Stromal cell of bone marrow (primary cell): ENCODE data around the gene MAPK4.
"Not testable (repeated sequence)": the region's sequence is repeated elsewhere in the genome, so short reads cannot be mapped to it uniquely, and the experiment has no call there.

Experiments used
- DNase-seq: peaks from one replicate; pipeline ENCODE4 v3.0.0-alpha.2; 2012; ENCODE audit warnings: low read depth

The MAPK4 gene

DNA sequence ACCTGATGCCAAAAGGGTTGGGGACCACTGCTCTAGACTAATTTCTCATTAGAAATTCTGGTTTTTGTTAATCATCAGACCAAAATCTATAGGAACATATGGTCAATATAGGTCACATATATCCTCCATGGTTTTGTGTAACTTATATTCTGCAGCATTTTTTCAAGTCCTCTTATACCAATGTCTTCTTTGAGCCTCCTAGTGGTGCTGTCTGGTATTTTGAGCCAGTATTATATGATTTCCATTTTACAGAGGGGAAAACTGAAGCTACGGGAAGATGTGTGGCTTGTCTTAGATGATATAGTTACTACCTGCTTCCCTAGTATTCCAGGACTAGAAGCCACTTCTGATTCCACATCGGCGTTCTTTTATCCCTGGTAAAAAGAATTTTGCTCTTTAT is 13.8 kb downstream of the MAPK4 start:
- DNase-seq = no peak

DNA sequence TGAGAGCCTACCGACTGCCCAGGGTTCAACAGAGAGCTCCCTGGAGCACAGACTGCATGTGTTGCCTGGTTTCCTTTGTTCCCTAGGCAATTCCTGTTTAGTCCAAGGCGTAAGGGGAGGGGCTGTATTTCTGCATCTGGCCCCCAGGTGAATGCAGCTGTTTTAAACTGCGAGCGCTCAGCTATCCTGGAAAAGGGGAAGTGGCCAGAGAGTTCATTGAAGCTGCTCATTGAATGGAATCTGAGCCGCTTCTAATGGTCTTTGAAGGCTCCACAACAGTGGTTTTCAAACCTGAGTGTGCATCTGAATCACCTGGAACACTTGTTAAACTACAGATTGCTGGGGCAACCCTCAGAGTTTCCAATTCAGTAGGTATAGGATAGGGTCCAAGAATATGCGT is 18.1 kb downstream of the MAPK4 start:
- DNase-seq = no peak

DNA sequence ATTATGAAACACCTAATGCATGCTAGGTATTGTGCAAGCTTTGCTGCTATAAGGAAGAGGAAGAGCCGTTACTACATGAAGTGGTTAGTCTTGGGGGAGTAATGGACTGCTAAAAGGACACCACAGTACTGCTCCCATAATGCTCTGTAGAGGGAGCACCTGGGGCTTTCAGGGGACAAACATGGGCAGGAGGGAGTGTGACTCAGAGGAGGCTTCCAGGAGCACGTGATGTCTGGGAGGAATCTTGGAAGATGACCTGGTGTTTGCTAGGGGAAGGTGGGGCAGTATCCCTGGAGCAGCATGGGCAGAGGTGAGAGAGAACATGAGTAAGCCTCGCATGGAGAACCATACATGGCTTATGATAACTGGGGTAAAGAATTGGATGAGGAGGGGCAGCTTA is 18.8 kb downstream of the MAPK4 start:
- DNase-seq = no peak

DNA sequence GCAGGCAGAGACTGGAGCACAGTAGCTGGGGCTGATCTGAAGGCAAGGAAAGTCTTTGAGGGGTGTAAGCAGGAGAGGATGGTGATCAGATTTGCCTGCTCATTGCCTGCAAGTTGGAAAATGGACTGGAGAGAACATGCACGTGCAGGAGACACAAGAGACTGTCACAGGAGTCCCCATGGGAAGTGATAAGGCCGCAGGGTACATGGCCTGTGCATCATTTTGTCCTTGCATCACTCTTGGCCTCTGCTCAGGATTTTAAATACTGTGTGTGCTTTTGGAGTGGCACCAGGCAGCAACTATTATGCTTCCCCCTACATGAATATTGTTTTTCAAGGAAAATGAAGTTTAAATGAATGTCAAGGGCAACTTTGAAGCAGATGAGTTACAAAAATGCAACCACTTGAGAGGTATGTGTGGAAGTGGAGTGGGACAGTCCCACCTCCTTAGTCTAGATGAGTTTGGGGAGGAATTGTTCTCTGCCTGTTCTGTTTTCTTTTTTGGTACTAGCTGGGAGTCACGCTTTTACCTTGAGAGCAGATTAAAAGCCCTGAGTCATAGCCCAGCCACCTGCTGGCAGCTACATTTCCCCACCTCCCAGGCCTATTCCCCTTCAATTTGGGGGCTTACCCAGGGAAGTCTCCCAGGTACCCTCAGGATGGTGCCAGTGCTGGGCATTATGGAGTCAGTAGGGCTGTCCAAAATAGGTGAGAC is 19.3 kb downstream of the MAPK4 start:
- no peak for DNase-seq

DNA sequence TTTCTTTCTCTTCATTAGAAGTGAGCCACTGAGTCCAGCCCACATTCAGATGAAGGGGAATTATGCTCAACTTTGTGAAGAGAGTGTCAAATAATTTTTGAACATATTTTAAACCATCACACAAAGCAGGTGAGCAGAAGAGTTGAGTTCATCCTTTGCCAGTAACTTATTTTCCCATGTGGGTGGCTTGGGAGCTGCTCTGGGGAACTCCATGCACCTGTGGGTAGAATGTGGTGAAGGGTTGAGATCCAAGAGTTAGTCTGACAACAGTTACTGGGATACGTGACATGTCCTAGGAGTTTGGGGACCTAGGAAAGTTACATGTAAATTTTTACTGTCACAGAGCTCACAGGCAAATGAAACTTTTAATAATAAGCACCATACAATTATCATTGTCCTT is 21.6 kb downstream of the MAPK4 start:
- DNase-seq = no peak

DNA sequence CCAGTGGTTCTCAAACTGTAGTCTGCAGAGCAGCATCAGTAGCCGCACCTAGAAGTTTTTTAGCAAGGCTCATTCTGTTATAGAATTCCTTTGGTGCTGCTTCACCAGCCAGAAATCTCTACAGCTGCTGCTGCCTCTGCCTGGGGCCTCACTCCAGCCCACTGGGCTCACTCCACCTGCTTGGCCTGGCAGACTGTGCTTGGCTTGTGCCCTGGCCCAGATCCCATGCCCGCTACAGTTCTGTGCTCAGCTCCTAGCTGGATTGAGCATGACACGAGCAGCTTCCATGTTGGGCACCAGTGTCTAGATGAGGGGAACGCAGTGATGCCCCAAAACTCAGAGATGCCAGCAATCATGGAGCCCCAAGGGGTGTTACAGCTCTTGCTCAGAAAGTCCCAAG is 22.6 kb downstream of the MAPK4 start:
- DNase-seq = no peak

DNA sequence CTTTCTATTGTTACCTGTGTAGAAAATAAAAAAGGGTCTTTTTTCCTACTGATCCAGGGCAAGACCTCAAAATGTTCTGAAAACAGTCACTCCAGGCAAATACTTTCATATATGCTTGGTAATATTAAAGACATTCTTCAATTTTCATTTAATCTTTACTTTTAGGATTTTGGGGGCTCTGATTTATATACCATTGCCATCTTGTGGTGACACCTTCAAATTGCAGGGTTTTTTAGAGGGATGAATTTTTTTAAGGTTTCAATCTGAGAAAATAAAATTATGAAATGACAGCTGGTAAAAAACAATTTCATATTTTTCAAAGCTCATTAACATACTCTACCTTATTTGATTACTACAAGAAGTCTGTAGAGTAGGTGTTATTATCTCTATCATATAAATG is 26.8 kb downstream of the MAPK4 start:
- DNase-seq = no peak

DNA sequence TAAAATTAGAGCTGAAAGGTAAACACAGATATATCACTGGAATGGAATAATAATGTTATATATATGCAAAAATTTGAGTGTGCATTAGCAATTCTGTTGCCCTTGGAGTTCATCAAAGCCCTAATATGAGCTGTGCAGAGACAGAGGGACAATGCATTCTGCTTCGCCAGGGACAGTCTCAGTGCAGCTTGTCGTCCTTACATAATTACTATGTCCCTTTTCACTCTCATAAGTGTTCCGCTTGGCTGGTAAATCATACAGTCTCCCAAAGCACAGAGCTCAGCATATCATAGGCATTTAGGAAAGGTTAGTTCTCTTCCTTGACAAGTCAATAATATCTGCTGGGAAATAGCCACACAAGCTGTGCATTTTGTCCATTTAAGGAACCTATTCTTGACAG is 30.7 kb downstream of the MAPK4 start:
- DNase-seq = no peak

DNA sequence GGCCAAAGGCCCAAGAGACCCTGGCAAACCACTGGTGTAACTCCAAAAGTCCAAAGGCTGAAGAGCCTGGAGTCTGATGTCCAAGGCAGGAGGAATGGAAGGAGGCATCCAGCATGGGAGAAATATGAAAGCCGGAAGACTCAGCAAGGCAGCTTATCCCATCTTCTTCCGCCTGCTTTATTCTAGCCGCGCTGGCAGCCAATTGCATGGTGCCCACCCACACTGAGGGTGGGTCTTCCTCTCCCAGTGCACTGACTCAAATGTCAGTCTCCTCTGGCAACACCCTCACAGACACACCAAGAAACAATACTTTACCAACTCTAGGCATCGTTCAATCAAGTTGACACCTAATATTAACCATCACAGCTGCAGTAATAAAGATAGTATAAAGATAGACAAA is 34.1 kb downstream of the MAPK4 start:
- no peak for DNase-seq

DNA sequence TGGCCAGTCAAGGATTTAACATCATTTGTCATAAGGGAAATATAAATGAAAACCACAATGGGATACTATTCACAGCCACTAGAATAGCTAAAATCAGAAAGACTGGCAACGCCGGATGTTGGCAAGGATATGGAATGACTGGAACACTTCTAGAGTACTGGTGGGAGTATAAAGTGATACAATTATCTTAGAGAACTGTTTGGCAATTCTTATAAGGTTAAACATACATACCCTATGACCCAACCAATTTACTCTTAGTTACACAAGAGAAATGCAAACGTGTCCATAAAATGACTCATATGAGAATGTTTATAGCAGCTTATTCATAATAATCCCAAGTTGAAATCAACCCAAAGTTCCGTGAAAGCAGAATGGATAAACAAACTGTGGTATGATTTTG is 35.1 kb downstream of the MAPK4 start:
- no peak for DNase-seq

DNA sequence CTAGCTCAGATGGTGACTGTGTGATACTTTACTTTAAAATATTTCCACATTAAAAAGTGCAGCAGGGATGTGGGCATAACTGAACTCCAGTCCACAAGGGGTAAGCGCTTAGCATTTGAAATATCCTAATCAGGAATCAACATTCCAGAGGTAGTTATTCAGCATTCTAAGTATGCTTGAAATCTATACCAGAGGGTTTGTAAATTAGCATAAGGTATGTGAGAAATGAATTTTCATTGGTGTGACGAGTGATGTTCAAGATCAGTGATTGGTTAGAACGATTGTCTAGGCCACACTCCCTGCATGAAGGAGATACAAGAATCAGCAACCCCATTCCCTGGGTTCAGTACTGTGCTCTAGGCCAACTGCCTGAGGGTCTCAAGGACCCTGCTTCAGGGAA is 42.6 kb downstream of the MAPK4 start:
- DNase-seq = no peak

DNA sequence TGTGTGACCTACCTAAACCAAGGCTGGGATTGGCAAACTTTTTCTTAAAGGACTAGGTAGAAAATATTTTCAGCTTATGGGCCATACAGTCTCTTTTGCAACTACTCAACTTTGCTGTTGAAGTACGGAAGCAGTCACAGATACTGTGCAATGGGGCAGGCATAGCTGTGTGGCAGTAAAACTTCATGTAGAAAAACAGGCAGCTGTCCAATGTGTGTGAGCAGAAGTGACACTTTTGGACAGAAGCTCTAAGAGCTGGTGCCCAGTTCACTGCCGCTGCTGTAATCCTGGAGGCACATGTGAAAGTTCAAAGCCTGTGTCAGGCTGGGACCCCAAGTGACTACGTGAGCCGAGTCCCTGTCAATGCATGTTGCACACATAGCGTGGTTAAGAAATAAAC is 46.7 kb downstream of the MAPK4 start:
- DNase-seq = no peak

DNA sequence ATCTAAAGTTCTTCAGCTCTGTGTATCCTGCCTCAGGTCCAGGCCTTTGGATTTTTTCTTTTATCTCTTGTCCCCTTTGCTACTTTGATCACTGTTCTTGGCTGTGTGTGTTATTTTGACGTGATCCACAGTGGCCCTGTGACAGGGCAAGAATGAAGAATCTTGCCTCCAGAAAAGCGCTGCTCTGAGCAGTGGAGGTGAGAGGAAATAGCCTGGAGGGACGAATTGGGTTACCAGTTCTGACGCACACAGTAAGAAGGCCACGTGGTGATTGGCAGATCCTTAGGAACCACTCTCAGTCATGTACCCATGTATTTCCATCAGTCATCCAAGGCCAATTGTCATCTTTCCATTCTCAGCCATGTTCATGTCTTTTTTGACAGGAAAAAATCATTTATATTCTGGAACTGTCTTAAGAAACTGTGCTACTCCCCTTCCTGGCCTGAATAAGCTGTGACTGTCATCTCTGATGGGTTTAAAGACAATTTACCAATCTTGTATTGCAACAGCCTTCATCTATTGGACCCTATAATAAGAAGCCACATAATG is 47.6 kb downstream of the MAPK4 start:
- DNase-seq = no peak

DNA sequence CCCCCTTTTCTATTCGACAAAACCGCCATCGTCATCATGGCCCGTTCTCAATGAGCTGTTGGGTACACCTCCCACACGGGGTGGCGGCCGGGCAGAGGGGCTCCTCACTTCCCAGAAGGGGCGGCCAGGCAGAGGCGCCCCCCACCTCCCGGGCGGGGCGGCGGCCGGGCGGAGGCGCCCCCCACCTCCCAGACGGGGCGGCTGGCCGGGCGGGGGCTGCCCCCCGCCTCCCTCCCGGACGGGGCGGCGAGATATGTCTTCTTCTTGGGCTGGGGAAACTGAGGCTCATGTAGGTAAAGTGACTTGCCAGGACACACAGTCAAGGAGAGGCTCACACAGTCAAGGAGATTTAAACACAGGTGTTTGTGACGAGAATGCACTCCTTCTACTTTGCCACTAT is 49.3 kb downstream of the MAPK4 start:
- not testable (repeated sequence) for DNase-seq

DNA sequence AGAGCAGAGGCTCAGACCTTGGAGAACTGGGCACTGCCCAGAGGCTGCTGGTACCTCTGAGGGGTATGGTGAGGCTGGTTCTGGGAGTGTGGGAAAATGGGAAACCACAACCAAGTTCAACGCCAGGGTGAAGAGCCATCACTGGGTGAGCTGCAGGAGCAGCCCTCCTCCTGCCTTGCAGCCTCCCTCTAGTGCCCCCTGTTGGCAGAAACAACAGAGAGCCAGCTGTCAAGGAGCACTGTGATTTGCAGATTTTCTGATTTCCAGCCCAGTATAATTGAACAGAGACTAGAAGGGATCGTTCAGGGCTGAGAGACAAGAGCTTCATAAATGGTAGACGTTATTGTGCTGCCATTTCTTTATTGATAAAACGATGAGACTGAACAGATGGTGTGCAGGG is 50.5 kb downstream of the MAPK4 start:
- no peak for DNase-seq

DNA sequence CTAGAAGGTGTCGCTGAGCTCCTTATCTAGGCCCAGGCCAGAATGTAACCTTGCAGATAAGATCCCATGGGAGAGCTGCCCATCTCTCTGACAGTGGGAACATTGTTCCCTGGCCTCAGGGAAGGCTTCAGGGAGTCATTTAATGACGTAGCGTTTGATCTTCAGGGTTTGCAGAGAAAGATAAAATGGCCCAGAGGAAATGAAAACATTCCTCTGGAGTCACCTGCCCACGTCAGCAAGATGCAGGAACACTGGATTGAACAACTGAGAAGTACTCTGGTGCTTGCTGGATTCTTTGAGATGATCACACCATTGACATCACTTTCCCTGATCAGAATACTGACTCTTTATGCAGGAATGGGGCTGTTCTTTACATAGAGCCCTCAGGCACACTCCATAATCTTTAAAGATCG is 51.6 kb downstream of the MAPK4 start:
- DNase-seq = no peak

DNA sequence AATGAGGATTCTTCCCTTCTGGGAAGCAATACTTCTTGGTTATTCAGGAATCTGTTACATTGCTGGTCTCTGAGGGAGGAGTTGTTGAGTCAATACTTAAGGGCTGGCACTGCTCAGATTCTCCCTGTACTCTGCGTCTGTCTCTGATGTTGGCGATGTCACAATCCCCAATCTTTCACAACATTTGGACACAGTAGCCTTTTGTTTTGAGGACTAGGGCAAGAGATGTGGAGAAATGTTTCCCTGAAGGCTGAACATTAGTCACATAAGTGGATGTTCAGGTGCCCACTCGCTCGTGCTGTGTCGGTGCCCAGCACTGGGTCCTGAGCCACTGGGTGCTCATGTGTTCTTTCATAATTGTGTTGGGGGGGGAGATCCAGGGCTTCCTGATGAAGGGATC is 55.0 kb downstream of the MAPK4 start:
- peak; percentile 25 for DNase-seq

DNA sequence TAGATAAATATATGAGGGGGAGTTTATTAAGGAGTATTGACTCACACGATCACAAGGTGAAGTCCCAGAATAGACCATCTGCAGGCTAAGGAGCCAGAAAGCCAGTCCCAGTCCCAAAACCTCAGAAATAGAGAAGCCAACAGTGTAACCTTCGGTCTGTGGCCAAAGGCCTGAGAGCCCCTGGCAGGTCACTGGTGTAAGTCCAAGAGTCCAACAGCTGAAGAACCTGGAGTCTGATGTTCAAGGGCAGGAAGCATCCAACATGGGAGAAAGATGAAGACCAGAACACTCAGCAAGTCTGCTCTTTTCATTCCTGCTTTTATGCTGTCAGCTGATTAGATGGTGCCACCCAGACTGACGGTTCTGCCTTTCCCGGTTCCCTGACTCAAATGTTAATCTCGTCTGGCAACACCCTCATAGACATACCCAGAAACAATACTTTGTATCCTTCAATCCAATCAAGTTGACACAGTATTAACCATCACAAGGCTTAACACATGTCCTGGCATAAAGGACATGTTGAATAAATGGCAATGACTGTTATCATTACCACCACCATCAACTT is 56.7 kb downstream of the MAPK4 start:
- DNase-seq = no peak

DNA sequence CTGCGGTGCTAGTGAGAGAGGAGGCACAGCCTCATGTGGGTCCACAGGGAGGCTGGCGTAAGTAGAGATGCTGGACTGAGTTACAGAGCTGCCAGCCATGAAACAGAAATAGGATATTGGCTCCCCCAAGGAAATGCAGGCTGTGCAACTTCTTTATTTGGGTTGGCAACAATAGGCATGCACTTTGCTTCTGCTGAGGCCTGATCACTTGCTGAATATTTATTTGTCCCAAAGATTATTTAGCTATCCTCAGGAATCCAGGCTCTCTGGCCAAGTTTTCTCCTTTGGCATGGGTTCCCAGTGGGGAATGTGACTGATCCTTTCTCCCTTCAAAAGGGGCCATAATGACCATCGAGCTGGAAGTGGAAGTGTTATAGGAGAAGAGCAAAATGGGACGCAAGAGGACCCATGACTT is 60.0 kb downstream of the MAPK4 start:
- no peak for DNase-seq

DNA sequence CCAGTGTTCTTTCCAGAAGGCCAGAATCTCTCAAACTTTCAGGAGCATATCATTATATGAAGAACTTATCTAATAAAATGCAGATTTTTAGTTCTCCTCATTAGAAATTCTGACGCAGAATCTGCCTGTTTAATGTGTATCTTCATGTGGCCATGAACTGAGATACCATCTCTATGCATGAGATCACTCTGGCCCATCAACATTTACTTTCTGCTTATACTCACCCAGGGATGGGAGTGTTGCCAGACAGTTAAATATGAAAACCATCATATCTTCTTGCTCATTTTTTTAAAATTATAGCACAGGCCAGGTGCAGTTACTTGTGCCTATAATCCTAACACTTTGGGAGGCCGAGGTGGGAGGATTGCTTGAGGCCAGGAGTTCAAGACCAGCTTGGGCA is 60.4 kb downstream of the MAPK4 start:
- no peak for DNase-seq

DNA sequence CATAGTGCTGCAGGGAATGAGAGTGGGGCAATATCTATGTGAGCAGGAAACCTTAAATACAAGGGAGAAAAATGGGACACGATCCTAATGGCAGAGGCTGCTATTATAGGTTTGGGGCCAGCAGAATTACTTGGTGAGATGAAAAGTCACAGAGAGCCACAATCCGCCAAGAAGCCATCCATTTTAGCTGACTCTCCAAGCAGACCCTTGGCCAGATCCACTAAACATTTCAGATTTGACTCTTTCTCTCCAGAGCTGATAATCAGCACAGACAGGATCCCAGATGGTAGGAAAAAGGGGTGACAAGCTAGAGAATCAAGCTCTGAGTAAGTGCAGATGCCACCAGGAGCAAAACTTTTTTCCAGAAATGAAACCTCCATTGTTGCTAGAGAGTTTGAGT is 61.5 kb downstream of the MAPK4 start:
- DNase-seq = no peak

DNA sequence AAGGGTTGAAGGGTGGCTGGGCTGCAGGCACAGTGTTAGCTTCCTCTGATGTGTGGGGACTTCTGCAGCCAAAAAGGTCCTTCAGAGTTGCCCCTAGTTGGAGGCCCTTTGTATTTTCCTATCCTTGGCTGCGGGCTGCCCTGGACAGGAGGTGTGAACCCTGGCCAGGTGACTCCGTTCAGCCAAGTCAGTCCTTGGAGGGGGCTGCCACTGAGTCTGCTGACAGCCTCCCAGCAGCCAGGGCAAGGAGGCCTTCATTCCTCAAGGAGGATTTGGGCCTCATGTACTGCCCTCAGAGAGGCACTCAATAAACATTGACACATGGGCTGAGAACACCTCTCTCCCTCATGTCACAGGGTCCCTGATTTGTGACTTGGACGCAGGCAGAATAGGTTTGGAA is 62.4 kb downstream of the MAPK4 start:
- no peak for DNase-seq

DNA sequence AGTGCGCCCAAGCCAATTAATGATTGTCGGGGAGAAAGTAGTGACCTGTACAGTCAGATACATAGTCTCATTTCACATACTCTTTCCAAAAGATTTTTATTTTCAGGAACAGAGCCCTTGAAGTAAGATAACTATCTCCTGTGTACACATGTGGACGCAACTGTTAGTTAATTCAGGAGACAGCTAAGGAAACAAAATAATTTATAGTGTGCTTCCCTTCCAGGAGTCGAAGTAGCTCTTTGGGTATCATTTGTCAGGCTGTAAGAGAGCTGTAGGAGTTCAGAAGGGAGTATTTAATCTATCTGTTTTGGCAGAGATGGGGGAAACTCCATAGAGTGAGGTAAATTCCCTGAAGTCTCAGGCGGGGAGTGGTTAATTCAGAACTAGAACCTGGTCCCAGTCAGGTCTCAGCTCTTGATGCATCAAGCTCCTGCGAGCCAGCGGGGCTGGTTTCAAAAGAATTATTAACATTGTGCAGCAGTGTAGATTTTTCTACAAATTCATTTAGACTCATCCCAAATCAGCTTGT is 63.0 kb downstream of the MAPK4 start:
- no peak for DNase-seq
